Neutrophil (primary cell): ENCODE results near the gene NACC1.

Experiments used
- H3K27ac ChIP-seq: fragments of 200-600 bp; sonication (generic); 2 replicates; pipeline ENCODE4 v1.5.1; 2016; ENCODE audit warnings: mild to moderate bottlenecking, moderate library complexity
- H3K27me3 ChIP-seq: fragments of 200-600 bp; sonication (generic); 2 replicates; pipeline ENCODE4 v1.6.0; 2016; ENCODE audit warnings: mild to moderate bottlenecking
- H3K36me3 ChIP-seq: fragments of 200-600 bp; sonication (generic); 2 replicates; pipeline ENCODE4 v1.5.1; 2017
- H3K4me1 ChIP-seq, 2 experiments: fragments of 200-600 bp in 1 of 2; sonication (generic) in 1 of 2; 1 replicate in 1 of 2; 2 replicates in 1 of 2; pipeline versions ENCODE4 v1.5.1 to v1.6.1; 2013 to 2016; ENCODE audit warnings: low read depth in 1 of 2, low read length in 1 of 2, mild to moderate bottlenecking in 1 of 2, moderate library complexity in 1 of 2; ENCODE audit not compliant: control insufficient read depth in 1 of 2, insufficient read depth in 1 of 2
- H3K4me3 ChIP-seq, 2 experiments: fragments of 200-600 bp in 1 of 2; sonication (generic) in 1 of 2; 1 replicate in 1 of 2; 2 replicates in 1 of 2; pipeline ENCODE4 v1.5.1; 2013 to 2016; ENCODE audit warnings: low read depth in 1 of 2, low read length in 1 of 2, mild to moderate bottlenecking in 1 of 2, moderate library complexity in 1 of 2
- H3K9me3 ChIP-seq: fragments of 200-600 bp; sonication (generic); 2 replicates; pipeline ENCODE4 v1.5.1; 2016
- CTCF ChIP-seq: fragments of 200-600 bp; sonication (generic); IDR thresholded peaks from 2 replicates; pipeline ENCODE4 v1.5.1; 2016; ENCODE audit warnings: antibody characterized with exemption

NACC1 gene

DNA sequence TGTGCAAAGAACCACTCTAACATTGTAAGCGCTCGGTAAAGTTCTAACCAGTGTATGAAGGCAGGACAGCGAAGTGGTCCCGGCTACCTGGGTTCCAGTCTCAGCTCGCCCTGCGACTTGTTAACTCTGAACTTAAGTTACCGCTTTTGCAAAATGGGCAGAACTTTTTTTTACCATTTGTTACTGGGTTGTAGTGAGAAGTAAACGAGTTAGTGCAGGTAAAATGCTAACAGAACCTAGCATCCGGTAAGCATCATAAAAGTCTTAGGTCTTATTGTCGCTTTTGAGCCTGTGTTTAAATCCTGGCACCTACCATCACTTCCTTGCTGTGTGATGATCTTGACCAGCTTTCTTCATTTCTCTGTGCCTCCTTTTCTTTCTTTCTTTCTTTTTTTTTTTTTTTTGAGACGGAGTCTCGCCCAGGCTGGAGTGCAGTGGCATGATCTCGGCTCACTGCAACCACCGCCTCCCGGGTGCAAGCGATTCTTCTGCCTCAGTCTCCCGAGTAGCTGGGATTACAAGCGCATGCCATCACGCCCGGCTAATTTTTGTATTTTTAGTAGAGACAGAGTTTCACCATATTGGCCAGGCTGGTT, 790 bp upstream of the NACC1 start:
- peaks cover 40 to 42% of the 10 kb centered on the region in 2 experiments for H3K4me1 ChIP-seq
- no peaks in the 10 kb centered on the region for H3K27me3 ChIP-seq
- H3K4me3 ChIP-seq = peak overlapping the region; percentile 70 to 80
- H3K27ac ChIP-seq = peak overlapping the region; percentile 76
- H3K36me3 ChIP-seq = peaks cover 6% of the 10 kb centered on the region
- no peaks in the 10 kb centered on the region for H3K9me3 ChIP-seq
- no peak for TF ChIP-seq CTCF

- Histone ChIP-seq H3K27me3 (no peaks in the 10 kb centered on the region), H3K4me1 (peaks cover 40 to 42% of the 10 kb centered on the region in 2 experiments), H3K9me3 (no peaks in the 10 kb centered on the region), H3K36me3 (peaks cover 6% of the 10 kb centered on the region), H3K4me3 (peak overlapping the region; percentile 79 to 80), H3K27ac (peak overlapping the region; percentile 76)
- no peak for TF ChIP-seq CTCF
Measured at GRCh38 chr19:13118424-13119193, 545 bp downstream of the NACC1 start.

DNA sequence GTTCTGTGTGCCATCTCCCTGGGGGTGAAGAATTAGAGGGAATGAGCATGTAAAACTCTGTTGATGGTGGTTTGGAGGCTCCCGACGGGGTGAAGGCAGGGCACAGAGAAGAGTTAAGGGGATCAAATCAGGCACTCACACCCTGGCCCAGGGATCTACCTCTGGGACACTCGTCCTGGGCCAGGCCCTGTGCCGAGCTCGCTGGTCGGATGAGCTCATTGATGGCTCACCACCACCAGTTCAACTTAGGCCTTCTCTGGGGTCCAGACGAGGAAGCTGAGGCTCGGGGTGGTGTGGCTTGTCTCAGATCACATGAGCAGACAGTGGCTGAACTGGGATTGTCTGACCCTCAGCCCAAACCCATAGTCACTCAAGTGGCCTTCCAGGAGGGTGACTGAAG, 1.6 kb downstream of the NACC1 start:
- H3K27me3 ChIP-seq = no peaks in the 10 kb centered on the region
- peaks cover 8% of the 10 kb centered on the region for H3K36me3 ChIP-seq
- peak overlapping the region; percentile 79 to 80 for H3K4me3 ChIP-seq
- no peaks in the 10 kb centered on the region for H3K9me3 ChIP-seq
- peak overlapping the region; percentile 76 for H3K27ac ChIP-seq
- H3K4me1 ChIP-seq = peaks cover 40 to 42% of the 10 kb centered on the region in 2 experiments
- no peak for TF ChIP-seq CTCF

DNA sequence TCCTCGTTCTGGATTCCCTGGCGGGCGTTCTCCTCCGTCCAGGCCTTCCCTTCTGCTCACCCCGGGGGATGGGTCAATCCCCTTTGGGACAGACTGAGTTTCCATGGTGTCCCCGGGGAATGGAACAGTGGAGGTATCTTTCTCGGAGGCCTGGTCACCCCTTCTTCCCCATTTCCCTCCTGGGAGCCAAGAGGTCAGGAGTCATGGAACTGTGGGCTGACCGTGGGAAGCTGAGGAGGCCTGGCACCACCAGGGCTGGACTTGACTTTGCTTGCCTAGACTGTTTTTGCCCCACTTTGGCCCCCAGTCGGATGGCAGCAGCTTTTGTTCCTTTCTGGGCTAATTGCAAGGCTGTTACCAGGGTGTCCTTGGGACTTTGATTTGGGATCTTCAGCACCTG, 2.0 kb downstream of the NACC1 start:
- Histone ChIP-seq H3K36me3 (peaks cover 12% of the 10 kb centered on the region), H3K27me3 (no peaks in the 10 kb centered on the region), H3K4me3 (peak overlapping the region in 1 of 2 experiments; percentile 79), H3K27ac (no peak overlapping the region), H3K9me3 (no peaks in the 10 kb centered on the region), H3K4me1 (peaks cover 40 to 42% of the 10 kb centered on the region in 2 experiments)
- TF ChIP-seq CTCF = no peak

GRCh38 chr19:13120817-13121216, 2.8 kb downstream of the NACC1 start:
- Histone ChIP-seq H3K27ac (no peak overlapping the region), H3K4me3 (no peak overlapping the region), H3K36me3 (peaks cover 12% of the 10 kb centered on the region), H3K27me3 (no peaks in the 10 kb centered on the region), H3K4me1 (peaks cover 38 to 39% of the 10 kb centered on the region in 2 experiments), H3K9me3 (no peaks in the 10 kb centered on the region)
- TF ChIP-seq CTCF = no peak
